LHCN-M2 (cell line): ENCODE results near the gene DOK5. TPM values are rescaled to one million over a fixed set of nuclear protein-coding genes. Genes with fewer than 3 reads are reported as not detected.

Source experiments
- DNase-seq: peaks from one replicate; pipeline ENCODE4 v3.0.0-alpha.2; 2012; ENCODE audit warnings: low read depth
- total RNA-seq: library from RNA; depleted of rRNA; stranded (reverse); fragments of >200 nt; gene quantifications from 2 replicates; pipeline ENCODE4 v1.2.3, GENCODE V29; 2014

DOK5 gene
- total RNA-seq, 1 experiment from 2014 or later, result not detected

GRCh38 chr20:54645445-54646155, 170.2 kb downstream of the DOK5 start:
- DNase-seq, result no peak

- no peak for DNase-seq
Observed at GRCh38 chr20:54646156-54646517, 170.7 kb downstream of the DOK5 start.

- DNase-seq, result no peak
Observed at GRCh38 chr20:54648421-54649142, 173.2 kb downstream of the DOK5 start.

GRCh38 chr20:54649511-54649962, 174.1 kb downstream of the DOK5 start:
- peak; percentile 60 for DNase-seq

- no peak for DNase-seq
Observed at GRCh38 chr20:54650052-54650719, 174.8 kb downstream of the DOK5 start.

GRCh38 chr20:54651252-54651651, 175.9 kb downstream of the DOK5 start:
- no peak for DNase-seq

GRCh38 chr20:54654450-54654849, 179.1 kb downstream of the DOK5 start:
- DNase-seq, result no peak

- peak; percentile 0 for DNase-seq
Observed at GRCh38 chr20:54657268-54657826, 182.0 kb downstream of the DOK5 start.

GRCh38 chr20:54658525-54658924, 183.1 kb downstream of the DOK5 start:
- DNase-seq, result no peak

GRCh38 chr20:54661265-54661664, 185.9 kb downstream of the DOK5 start:
- no peak for DNase-seq

- DNase-seq, result no peak
Observed at GRCh38 chr20:54661880-54662465, 186.6 kb downstream of the DOK5 start.

GRCh38 chr20:54665812-54666211, 190.4 kb downstream of the DOK5 start:
- DNase-seq, result no peak

GRCh38 chr20:54668271-54669039, 193.1 kb downstream of the DOK5 start:
- DNase-seq, result peak; percentile 2

- DNase-seq, result no peak
Observed at GRCh38 chr20:54669040-54669363, 193.6 kb downstream of the DOK5 start.

GRCh38 chr20:54678253-54678652, 202.9 kb downstream of the DOK5 start:
- DNase-seq, result no peak

- DNase-seq, result no peak
Observed at GRCh38 chr20:54680439-54680838, 205.0 kb downstream of the DOK5 start.

GRCh38 chr20:54680872-54681619, 205.7 kb downstream of the DOK5 start:
- peak; percentile 49 for DNase-seq

- no peak for DNase-seq
Observed at GRCh38 chr20:54681869-54682268, 206.5 kb downstream of the DOK5 start.

- no peak for DNase-seq
Observed at GRCh38 chr20:54688476-54688875, 213.1 kb downstream of the DOK5 start.

- DNase-seq, result no peak
Observed at GRCh38 chr20:54690323-54690722, 214.9 kb downstream of the DOK5 start.
